CD14-positive monocyte (primary cell): Measurements from ENCODE around the gene CAVIN4. TPM values are rescaled to one million over a fixed set of nuclear protein-coding genes. Genes with fewer than 3 reads are reported as not detected.

Source experiments
- DNase-seq, 3 donors: peaks; one replicate each; pipeline ENCODE4 v3.0.0-alpha.2; 2011 to 2022
- H2AFZ ChIP-seq: 2 replicates; pipeline ENCODE4 v1.6.0; 2012; ENCODE audit warnings: mild to moderate bottlenecking, low read depth, low read length, inconsistent platforms; ENCODE audit not compliant: insufficient read depth, poor library complexity, severe bottlenecking
- H3K27ac ChIP-seq, 2 donors: 1 replicate in 1 of 2; 2 replicates in 1 of 2; pipeline ENCODE4 v1.5.1; 2012 to 2013; ENCODE audit warnings: low read length in 2 of 2, control low read depth in 1 of 2, inconsistent platforms in 1 of 2, low read depth in 1 of 2, mild to moderate bottlenecking in 1 of 2
- H3K27me3 ChIP-seq, 2 donors: one replicate each; pipeline versions ENCODE4 v1.6.0 to v1.6.1; 2011 to 2013; ENCODE audit warnings: low read length in 2 of 2; ENCODE audit not compliant: control insufficient read depth in 2 of 2, insufficient read depth in 2 of 2
- H3K36me3 ChIP-seq, 2 donors: replicated peaks in 1 of 2; 1 replicate in 1 of 2; 2 replicates in 1 of 2; pipeline versions ENCODE4 v1.5.1 to v1.6.1; 2012 to 2013; ENCODE audit warnings: low read length in 2 of 2, control low read depth in 1 of 2, inconsistent platforms in 1 of 2, mild to moderate bottlenecking in 1 of 2; ENCODE audit not compliant: insufficient read depth in 2 of 2, control insufficient read depth in 1 of 2
- H3K4me1 ChIP-seq, 2 donors: 1 replicate in 1 of 2; 2 replicates in 1 of 2; pipeline versions ENCODE4 v1.5.1 to v1.6.1; 2012 to 2013; ENCODE audit warnings: low read length in 2 of 2, control low read depth in 1 of 2, inconsistent platforms in 1 of 2, mild to moderate bottlenecking in 1 of 2, moderate library complexity in 1 of 2; ENCODE audit not compliant: insufficient read depth in 2 of 2, control insufficient read depth in 1 of 2
- H3K4me2 ChIP-seq: replicated peaks from 2 replicates; pipeline ENCODE3; 2012; ENCODE audit warnings: low read length, moderate library complexity, mild to moderate bottlenecking; ENCODE audit not compliant: poor library complexity, severe bottlenecking; ENCODE audit errors: extremely low read depth
- H3K4me3 ChIP-seq, 3 experiments: fragments of 200-600 bp in 1 of 3; sonication (generic) in 1 of 3; replicated peaks in 1 of 3; 1 replicate in 2 of 3; 2 replicates in 1 of 3; pipeline ENCODE4 v1.5.1; 2011 to 2013; ENCODE audit warnings: low read length in 3 of 3, mild to moderate bottlenecking in 3 of 3, control low read depth in 2 of 3, low read depth in 2 of 3, inconsistent platforms in 1 of 3, moderate library complexity in 1 of 3
- H3K79me2 ChIP-seq: 2 replicates; pipeline ENCODE4 v1.6.0; 2012; ENCODE audit warnings: mild to moderate bottlenecking, control low read depth, inconsistent platforms, low read length, moderate library complexity; ENCODE audit not compliant: insufficient read depth
- H3K9ac ChIP-seq: 2 replicates; pipeline ENCODE4 v1.6.0; 2017; ENCODE audit warnings: low read length, mild to moderate bottlenecking; ENCODE audit not compliant: insufficient read depth, poor library complexity, severe bottlenecking
- H3K9me3 ChIP-seq, 2 donors: replicated peaks in 1 of 2; 1 replicate in 1 of 2; 2 replicates in 1 of 2; pipeline versions ENCODE4 v1.5.1 to v1.6.1; 2012 to 2013; ENCODE audit warnings: low read length in 2 of 2, control low read depth in 1 of 2; ENCODE audit not compliant: control insufficient read depth in 1 of 2, insufficient read depth in 1 of 2
- H4K20me1 ChIP-seq: 2 replicates; pipeline ENCODE4 v1.6.0; 2012; ENCODE audit warnings: mild to moderate bottlenecking, low read length, control low read depth, moderate library complexity; ENCODE audit not compliant: insufficient read depth
- H3K27ac Mint-ChIP-seq, 7 donors: one replicate each; pipeline ENCODE4 v1.8.0; 2020; ENCODE audit warnings: mild to moderate bottlenecking in 7 of 7, mixed read lengths in 7 of 7, moderate library complexity in 6 of 7, inconsistent platforms in 2 of 7
- H3K27me3 Mint-ChIP-seq, 3 donors: one replicate each; pipeline ENCODE4 v1.8.0; 2021 to 2022; ENCODE audit warnings: low read depth in 3 of 3, mild to moderate bottlenecking in 3 of 3, mixed read lengths in 3 of 3, moderate library complexity in 3 of 3, inconsistent platforms in 1 of 3
- H3K36me3 Mint-ChIP-seq, 2 donors: one replicate each; pipeline ENCODE4 v1.8.0; 2020; ENCODE audit warnings: mixed read lengths in 2 of 2, inconsistent platforms in 1 of 2, mild to moderate bottlenecking in 1 of 2
- H3K4me1 Mint-ChIP-seq: one replicate; pipeline ENCODE4 v1.8.0; 2020; ENCODE audit warnings: mild to moderate bottlenecking, mixed read lengths
- H3K4me3 Mint-ChIP-seq, 2 donors: one replicate each; pipeline ENCODE4 v1.8.0; 2020; ENCODE audit warnings: mild to moderate bottlenecking in 2 of 2, mixed read lengths in 2 of 2, moderate library complexity in 1 of 2
- H3K9me3 Mint-ChIP-seq, 7 donors: one replicate each; pipeline ENCODE4 v1.8.0; 2020 to 2022; ENCODE audit warnings: mixed read lengths in 7 of 7, mild to moderate bottlenecking in 6 of 7, moderate library complexity in 6 of 7, inconsistent platforms in 2 of 7
- WGBS: methylation state at CpG from one replicate; pipeline ENCODE4 v1.1.5; 2013; ENCODE audit warnings: missing lambda C conversion rate; ENCODE audit not compliant: insufficient coverage; 5-methylcytosine and 5-hydroxymethylcytosine counted together
- intact Hi-C, 2 donors: fragments of 100-400 bp; cut with micrococcal nuclease; formaldehyde crosslinking; loops; one replicate each; pipeline versions ENCODE4 v1.15.0 to v1.15.1; 2023
- polyA plus RNA-seq, 3 donors: library from polyadenylated mRNA; depleted of rRNA in 1 of 3; unstranded in 2 of 3; stranded (reverse) in 1 of 3; fragments of 300-500 nt in 2 of 3; fragments of >200 nt in 1 of 3; fragmentation: Illumina TruSeq in 2 of 3; gene quantifications; 1 replicate in 2 of 3; 2 replicates in 1 of 3; pipeline ENCODE4 v1.2.3, GENCODE V29; 2012 to 2021
- TF ChIP-seq, protein P1 (sequence below): fragments of 200-600 bp; IDR thresholded peaks from one replicate; pipeline ENCODE4 v1.8.0; 2022; ENCODE audit warnings: antibody characterized with exemption, mild to moderate bottlenecking

Gene CAVIN4
- polyA plus RNA-seq, 3 donors: not detected

DNA sequence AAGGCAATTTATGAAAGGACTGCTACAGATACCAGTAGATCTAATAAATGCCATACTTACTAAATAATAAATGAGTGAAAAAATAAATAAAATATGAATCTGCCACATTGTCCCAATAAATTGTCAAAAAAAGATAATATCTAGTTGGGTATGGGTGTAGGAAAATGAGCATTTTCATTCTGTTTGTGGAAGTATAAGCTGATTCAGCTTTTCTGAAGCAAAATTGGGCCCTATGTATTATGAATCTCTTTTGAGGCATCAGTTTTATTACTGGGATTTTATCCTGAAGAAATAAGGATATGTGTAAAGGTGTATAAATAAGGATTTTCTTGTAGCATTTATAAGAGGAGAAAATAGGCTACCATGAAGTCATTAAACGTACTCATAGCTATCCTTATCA is 46.1 kb downstream of the CAVIN4 start:
- WGBS: no CpG with 5 or more reads among the region's 1 CpG
- H3K27ac ChIP-seq: no peak overlapping the region
- no peaks in the 10 kb centered on the region for H4K20me1 ChIP-seq
- no peak overlapping the region for H3K27ac Mint-ChIP-seq
- H2AFZ ChIP-seq: no peak overlapping the region
- H3K4me2 ChIP-seq: no peak overlapping the region
- TF ChIP-seq, protein P1, sequence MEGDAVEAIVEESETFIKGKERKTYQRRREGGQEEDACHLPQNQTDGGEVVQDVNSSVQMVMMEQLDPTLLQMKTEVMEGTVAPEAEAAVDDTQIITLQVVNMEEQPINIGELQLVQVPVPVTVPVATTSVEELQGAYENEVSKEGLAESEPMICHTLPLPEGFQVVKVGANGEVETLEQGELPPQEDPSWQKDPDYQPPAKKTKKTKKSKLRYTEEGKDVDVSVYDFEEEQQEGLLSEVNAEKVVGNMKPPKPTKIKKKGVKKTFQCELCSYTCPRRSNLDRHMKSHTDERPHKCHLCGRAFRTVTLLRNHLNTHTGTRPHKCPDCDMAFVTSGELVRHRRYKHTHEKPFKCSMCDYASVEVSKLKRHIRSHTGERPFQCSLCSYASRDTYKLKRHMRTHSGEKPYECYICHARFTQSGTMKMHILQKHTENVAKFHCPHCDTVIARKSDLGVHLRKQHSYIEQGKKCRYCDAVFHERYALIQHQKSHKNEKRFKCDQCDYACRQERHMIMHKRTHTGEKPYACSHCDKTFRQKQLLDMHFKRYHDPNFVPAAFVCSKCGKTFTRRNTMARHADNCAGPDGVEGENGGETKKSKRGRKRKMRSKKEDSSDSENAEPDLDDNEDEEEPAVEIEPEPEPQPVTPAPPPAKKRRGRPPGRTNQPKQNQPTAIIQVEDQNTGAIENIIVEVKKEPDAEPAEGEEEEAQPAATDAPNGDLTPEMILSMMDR: no peak
- H3K9me3 Mint-ChIP-seq: peaks cover 0 to 9% (median 4%) of the 10 kb centered on the region in 7 donors
- H3K4me1 ChIP-seq: no peaks in the 10 kb centered on the region
- H3K4me3 ChIP-seq: no peak overlapping the region
- H3K79me2 ChIP-seq: no peaks in the 10 kb centered on the region
- H3K27me3 Mint-ChIP-seq: peaks cover 0 to 3% (median 2%) of the 10 kb centered on the region in 3 donors
- no peaks in the 10 kb centered on the region for H3K27me3 ChIP-seq
- H3K4me3 Mint-ChIP-seq: no peak overlapping the region
- H3K9me3 ChIP-seq: peaks cover 0 to 4% of the 10 kb centered on the region in 2 donors
- H3K4me1 Mint-ChIP-seq: peaks cover 6% of the 10 kb centered on the region
- no peak for DNase-seq
- intact Hi-C loops: no loop called here
- no peaks in the 10 kb centered on the region for H3K36me3 Mint-ChIP-seq
- H3K9ac ChIP-seq: no peak overlapping the region
- H3K36me3 ChIP-seq: no peaks in the 10 kb centered on the region

DNA sequence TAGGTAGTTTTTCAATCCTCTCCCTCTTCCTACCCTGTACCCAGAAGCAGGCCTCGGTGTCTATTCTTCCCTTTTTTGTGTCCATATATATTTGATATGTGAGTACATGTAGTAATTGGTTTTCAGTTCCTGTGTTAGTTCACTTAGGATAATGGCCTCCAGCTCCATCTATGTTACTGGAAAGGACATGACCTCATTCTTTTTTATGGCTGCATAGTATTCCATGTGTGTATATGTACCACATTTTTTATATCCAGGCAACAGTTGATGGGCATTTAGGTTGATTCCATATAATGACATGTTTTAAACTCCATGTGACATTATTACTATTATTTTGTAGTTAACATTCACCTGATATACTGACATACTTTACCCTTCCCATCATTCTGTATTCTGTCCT is 49.1 kb downstream of the CAVIN4 start:
- no peaks in the 10 kb centered on the region for H3K36me3 Mint-ChIP-seq
- no peak overlapping the region for H3K27ac ChIP-seq
- intact Hi-C loops: no loop called here

More for the DNA sequence above, 49.1 kb downstream of the CAVIN4 start:
- Mint-ChIP-seq H3K4me1 (no peaks in the 10 kb centered on the region), H3K4me3 (no peak overlapping the region), H3K9me3 (peaks cover 0 to 4% (median 3%) of the 10 kb centered on the region in 7 donors), H3K27ac (no peak overlapping the region), H3K27me3 (peaks cover 0 to 4% (median 2%) of the 10 kb centered on the region in 3 donors)
- Histone ChIP-seq H3K4me1 (no peaks in the 10 kb centered on the region), H3K36me3 (no peaks in the 10 kb centered on the region), H3K9ac (no peak overlapping the region), H4K20me1 (no peaks in the 10 kb centered on the region), H3K4me2 (no peak overlapping the region), H3K4me3 (no peak overlapping the region), H2AFZ (no peak overlapping the region), H3K27me3 (no peaks in the 10 kb centered on the region), H3K9me3 (no peaks in the 10 kb centered on the region), H3K79me2 (no peaks in the 10 kb centered on the region)
- DNase-seq: no peak
- TF ChIP-seq, protein P1: no peak
- WGBS: no CpG with 5 or more reads among the region's 1 CpG
